ENCODE measurements around the gene RTN1. TPM values are rescaled to one million over a fixed set of nuclear protein-coding genes. Genes with fewer than 3 reads are reported as not detected.

RTN1 gene
- total RNA-seq, 1 donor: 0.54 TPM

DNA sequence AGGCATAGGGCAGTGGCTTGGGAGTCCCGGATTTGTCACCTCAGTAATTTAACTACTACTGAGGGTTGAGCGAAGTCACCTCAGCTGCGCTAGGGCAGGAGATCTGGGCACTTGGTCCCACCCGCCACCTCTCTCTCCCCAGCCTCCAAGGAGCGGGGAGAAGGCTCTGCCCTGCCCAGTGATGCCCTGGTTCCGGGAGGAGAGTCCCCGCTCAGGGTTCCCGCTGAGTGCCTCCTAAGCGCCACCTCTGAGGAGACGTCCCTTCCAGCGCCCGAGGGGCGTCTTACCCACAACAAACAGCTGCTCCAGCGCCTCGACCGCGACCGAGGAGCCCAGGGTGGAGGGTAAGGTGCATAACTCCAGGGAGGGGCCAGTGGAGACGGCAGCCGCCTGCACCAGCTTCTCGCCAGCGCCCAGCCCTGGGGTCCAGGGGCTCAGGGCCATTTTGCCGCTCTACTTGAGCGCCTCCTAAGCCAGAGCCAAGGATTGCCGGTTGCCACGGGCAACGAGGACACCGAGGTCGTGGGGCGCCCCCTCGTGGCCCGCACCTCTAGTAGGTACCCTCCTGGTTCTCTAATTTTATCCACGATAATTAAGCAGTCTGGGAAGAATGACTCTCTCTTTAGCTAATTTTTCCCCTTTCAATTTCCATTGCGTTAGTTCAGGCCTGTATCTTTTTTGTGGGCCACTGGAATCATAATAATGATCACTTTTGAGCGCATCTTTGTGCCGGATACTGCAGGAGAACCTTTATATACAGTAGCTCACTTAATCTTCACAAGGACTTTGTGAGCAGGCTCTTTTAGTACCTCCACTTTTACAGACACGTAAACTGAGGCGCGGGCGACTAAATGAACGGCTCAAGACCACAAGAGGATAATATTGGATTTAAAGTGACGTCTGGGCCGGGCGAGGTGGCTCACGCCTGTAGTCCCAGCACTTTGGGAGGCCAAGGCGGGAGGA is 294.0 kb downstream of the RTN1 start, which contains the start of gene CCDC175:
TSS of gene CCDC175 (minus strand) at position 481 of the 963 bp plus-strand sequence. CDS start at position 444, 37 bp downstream.
- DNase-seq (ENCODE audit: low read depth in 2 of 3, low spot score in 2 of 3): peak; percentile 63 to 97 (median 96)

DNA sequence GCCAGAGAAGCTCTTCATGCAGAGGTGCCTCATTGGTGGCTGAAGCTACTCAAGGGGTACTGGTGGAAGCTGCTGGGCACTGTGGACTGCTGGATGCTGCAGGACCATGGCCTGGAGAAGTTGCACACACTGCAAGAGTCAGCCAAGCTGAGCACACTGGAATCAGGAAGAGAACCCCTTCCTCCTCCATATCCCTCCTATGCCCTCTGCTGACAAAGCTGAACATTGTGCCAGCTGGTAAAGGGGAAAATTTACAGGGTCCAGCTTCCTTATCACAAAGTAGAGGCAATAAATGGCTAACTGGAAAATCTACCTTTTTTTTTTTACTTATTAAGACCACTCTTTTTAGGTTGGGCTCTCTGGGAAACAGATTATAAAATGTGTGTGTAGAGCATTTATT is 300.5 kb downstream of the RTN1 start:
- peak in 2 of 3 donors; percentile 49 to 53 for DNase-seq (ENCODE audit: low read depth in 2 of 3, low spot score in 2 of 3)

DNA sequence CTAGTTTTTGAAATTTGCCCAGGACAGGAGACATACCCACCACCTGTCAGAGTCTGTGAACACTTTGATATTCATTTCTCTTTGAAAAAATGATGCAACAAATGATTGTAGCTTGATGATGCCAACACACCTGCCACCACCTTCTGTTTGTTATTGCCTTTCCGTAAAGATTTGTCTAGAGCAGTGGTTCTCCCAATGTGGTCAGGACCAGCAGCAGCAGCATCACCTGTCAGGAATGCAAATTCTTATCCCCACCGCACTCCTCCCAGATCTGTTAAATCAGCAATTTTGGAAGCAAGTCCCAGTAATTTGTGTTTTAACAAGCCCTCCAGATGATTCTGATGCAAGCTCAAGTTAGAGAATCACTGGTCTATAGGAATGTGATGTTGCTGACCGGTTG is 303.9 kb downstream of the RTN1 start:
- no peak for DNase-seq (ENCODE audit: low read depth in 2 of 3, low spot score in 2 of 3)

DNA sequence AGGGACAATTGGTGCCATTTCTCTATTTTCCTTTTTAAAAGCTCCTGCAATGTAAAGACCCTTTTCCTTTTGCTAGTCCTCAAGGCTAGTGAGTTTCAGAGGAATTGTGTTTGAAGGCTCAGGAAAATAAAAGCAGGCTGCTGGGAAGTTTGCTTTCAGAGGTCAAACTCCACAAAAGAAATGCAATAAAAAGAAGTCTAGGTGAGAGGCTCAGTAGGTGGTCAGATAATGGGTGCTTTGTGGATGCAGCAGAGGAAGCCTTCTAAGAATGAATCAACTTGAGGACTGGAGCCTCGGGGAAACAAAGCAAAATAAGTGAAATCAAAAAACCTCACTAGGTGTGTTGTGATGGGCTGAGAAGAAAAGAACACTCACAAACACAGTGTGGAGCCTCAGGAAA is 304.3 kb downstream of the RTN1 start:
- DNase-seq (ENCODE audit: low read depth in 2 of 3, low spot score in 2 of 3): no peak

DNA sequence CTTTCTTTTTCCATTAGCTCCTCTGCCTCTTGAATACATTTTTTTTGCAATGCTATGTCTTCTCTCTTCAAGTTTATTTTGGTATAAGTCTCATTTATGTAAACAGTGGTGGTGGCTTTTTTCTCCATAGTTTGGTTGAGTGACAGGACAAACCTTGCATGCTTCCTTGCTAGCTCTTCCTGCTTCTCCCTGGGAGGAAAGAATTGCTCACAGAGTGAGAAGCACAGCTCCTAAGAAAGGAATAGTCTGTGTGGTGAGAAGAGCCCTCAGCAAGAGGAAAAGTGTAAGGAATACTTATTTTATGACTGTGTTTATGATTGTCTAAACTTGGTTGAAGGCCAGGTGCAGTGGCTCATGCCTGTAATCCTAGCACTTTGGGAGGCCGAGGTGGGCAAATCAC is 305.5 kb downstream of the RTN1 start:
- no peak for DNase-seq (ENCODE audit: low read depth in 2 of 3, low spot score in 2 of 3)

DNA sequence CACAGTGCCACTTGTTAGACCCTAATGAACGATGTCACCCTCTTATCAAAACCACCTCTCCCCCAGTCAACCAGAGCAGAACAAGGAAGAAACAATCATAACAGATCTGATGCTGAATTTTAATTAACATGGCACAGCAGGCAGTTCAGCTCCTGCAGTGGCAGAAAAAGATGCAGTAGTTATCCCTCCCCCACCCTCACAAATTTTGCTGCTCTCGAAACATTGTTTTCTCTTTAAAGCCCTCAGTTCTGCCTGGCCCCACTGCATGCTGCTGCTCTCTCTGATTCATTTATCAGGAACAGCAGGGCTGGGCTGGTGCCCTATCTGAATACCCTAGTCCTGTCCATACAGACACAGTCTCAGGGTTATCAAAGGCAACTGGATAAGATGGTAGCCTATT is 306.2 kb downstream of the RTN1 start:
- DNase-seq (ENCODE audit: low read depth in 2 of 3, low spot score in 2 of 3): no peak

DNA sequence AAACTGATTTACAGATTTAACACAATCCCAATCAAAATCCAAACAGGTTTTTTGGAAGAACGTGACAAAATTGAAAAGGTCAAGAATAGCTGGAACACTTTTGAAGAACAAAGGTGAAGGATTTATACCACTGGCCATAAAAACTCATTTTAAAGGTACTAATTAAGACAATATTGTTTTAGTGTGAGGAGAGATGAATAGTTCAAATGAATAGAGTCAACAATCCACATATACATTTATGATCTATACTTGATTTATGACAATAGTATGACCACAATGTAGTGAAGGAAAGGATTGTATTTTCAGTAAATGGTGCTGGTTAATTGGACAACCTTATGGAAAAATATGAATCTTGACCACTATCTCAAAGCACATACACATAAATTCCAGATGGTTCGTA is 323.3 kb downstream of the RTN1 start:
- no peak for DNase-seq (ENCODE audit: low read depth in 2 of 3, low spot score in 2 of 3)

Small RNAs within 50 kb of the gene (small RNA-seq; reads per million reads assigned to genes)
- gene MIR5586: not detected

Other genes with a start within 250 kb of the RTN1 start
- gene LRRC9, start 49.4 kb upstream of the RTN1 start, total RNA-seq: not detected
- 51.4 TPM for gene PCNX4, start 221.1 kb upstream of the RTN1 start, total RNA-seq

All from hematopoietic multipotent progenitor cell (in vitro differentiated cells).